Osteoblast (primary cell): ENCODE results near the gene SORCS1. TPM values are rescaled to one million over a fixed set of nuclear protein-coding genes. Genes with fewer than 3 reads are reported as not detected.
A peak's percentile ranks its signal among the peaks of the same experiment; 100 is the strongest.

Source experiments
- DNase-seq: peaks from one replicate; pipeline ENCODE4 v3.0.0; 2011; ENCODE audit warnings: low spot score, mixed read lengths; ENCODE audit not compliant: insufficient read length; ENCODE audit errors: missing footprints
- H2AFZ ChIP-seq: 2 replicates; pipeline ENCODE4 v1.6.0; 2011; ENCODE audit warnings: mild to moderate bottlenecking, low read length
- H3K27ac ChIP-seq: 2 replicates; pipeline ENCODE4 v1.5.1; 2011; ENCODE audit warnings: mild to moderate bottlenecking, low read depth, low read length, moderate library complexity
- H3K27me3 ChIP-seq: 2 replicates; pipeline ENCODE4 v1.6.0; 2012; ENCODE audit warnings: mild to moderate bottlenecking, control low read depth, inconsistent platforms, low read length, moderate library complexity; ENCODE audit not compliant: insufficient read depth
- H3K36me3 ChIP-seq: 2 replicates; pipeline ENCODE4 v1.5.1; 2011; ENCODE audit warnings: mild to moderate bottlenecking, low read length, control low read depth, moderate library complexity; ENCODE audit not compliant: insufficient read depth
- H3K4me1 ChIP-seq: 2 replicates; pipeline ENCODE4 v1.5.1; 2011; ENCODE audit warnings: mild to moderate bottlenecking, low read length, control low read depth, moderate library complexity; ENCODE audit not compliant: insufficient read depth
- H3K4me2 ChIP-seq: 2 replicates; pipeline ENCODE4 v1.6.0; 2011; ENCODE audit warnings: mild to moderate bottlenecking, low read length; ENCODE audit not compliant: insufficient read depth
- H3K4me3 ChIP-seq: fragments of 200-600 bp; sonication (generic); 3 replicates; pipeline ENCODE4 v1.5.1; 2012; ENCODE audit warnings: mild to moderate bottlenecking, low read length, inconsistent platforms; ENCODE audit not compliant: insufficient read depth
- H3K79me2 ChIP-seq: 2 replicates; pipeline ENCODE4 v1.6.0; 2012; ENCODE audit warnings: mild to moderate bottlenecking, low read length, control low read depth, inconsistent platforms; ENCODE audit not compliant: insufficient read depth
- H3K9me3 ChIP-seq: 2 replicates; pipeline ENCODE4 v1.5.1; 2011; ENCODE audit warnings: low read depth, low read length, control low read depth
- H4K20me1 ChIP-seq: 2 replicates; pipeline ENCODE4 v1.6.0; 2012; ENCODE audit warnings: mild to moderate bottlenecking, low read length, control low read depth; ENCODE audit not compliant: insufficient read depth
- CTCF ChIP-seq: IDR thresholded peaks from 2 replicates; pipeline ENCODE4 v1.5.1; 2011; ENCODE audit warnings: mild to moderate bottlenecking, low read depth, low read length, moderate library complexity; ENCODE audit errors: extremely low read depth
- total RNA-seq: library from RNA; depleted of rRNA; stranded (reverse); fragments of >200 nt; gene quantifications from 2 replicates; pipeline ENCODE4 v1.2.3, GENCODE V29; 2012

SORCS1 gene
- total RNA-seq, 1 donor = not detected

- Histone ChIP-seq H3K4me3 (no peak overlapping the region), H3K79me2 (no peaks in the 10 kb centered on the region), H4K20me1 (no peaks in the 10 kb centered on the region), H3K4me2 (no peak overlapping the region), H3K9me3 (no peaks in the 10 kb centered on the region), H2AFZ (no peak overlapping the region), H3K27me3 (no peaks in the 10 kb centered on the region), H3K4me1 (no peaks in the 10 kb centered on the region), H3K36me3 (no peaks in the 10 kb centered on the region), H3K27ac (no peak overlapping the region)
- DNase-seq = peak; percentile 38
- TF ChIP-seq CTCF = no peak
Observed at GRCh38 chr10:106582291-106582690, 582.2 kb downstream of the SORCS1 start.

GRCh38 chr10:106577756-106578155, 586.8 kb downstream of the SORCS1 start:
- peaks cover 4% of the 10 kb centered on the region for H3K9me3 ChIP-seq
- no peak overlapping the region for H3K4me3 ChIP-seq
- no peak overlapping the region for H3K27ac ChIP-seq
- no peak overlapping the region for H2AFZ ChIP-seq
- no peaks in the 10 kb centered on the region for H3K4me1 ChIP-seq
- no peaks in the 10 kb centered on the region for H3K79me2 ChIP-seq
- no peak for DNase-seq
- no peaks in the 10 kb centered on the region for H3K36me3 ChIP-seq
- H4K20me1 ChIP-seq = no peaks in the 10 kb centered on the region
- no peak for TF ChIP-seq CTCF
- H3K4me2 ChIP-seq = no peak overlapping the region
- no peaks in the 10 kb centered on the region for H3K27me3 ChIP-seq

GRCh38 chr10:106577266-106577665, 587.2 kb downstream of the SORCS1 start:
- Histone ChIP-seq H3K4me3 (no peak overlapping the region), H3K4me2 (no peak overlapping the region), H4K20me1 (no peaks in the 10 kb centered on the region), H3K9me3 (peaks cover 4% of the 10 kb centered on the region), H2AFZ (no peak overlapping the region), H3K36me3 (no peaks in the 10 kb centered on the region), H3K79me2 (no peaks in the 10 kb centered on the region), H3K27ac (no peak overlapping the region), H3K27me3 (no peaks in the 10 kb centered on the region), H3K4me1 (no peaks in the 10 kb centered on the region)
- no peak for TF ChIP-seq CTCF
- DNase-seq = no peak

GRCh38 chr10:106576534-106576933, 588.0 kb downstream of the SORCS1 start:
- no peak for TF ChIP-seq CTCF
- no peaks in the 10 kb centered on the region for H4K20me1 ChIP-seq
- peaks cover 4% of the 10 kb centered on the region for H3K9me3 ChIP-seq
- no peaks in the 10 kb centered on the region for H3K4me1 ChIP-seq
- H3K27me3 ChIP-seq = no peaks in the 10 kb centered on the region
- H2AFZ ChIP-seq = no peak overlapping the region
- H3K4me3 ChIP-seq = no peak overlapping the region
- DNase-seq = no peak
- no peak overlapping the region for H3K27ac ChIP-seq
- no peaks in the 10 kb centered on the region for H3K36me3 ChIP-seq
- no peaks in the 10 kb centered on the region for H3K79me2 ChIP-seq
- no peak overlapping the region for H3K4me2 ChIP-seq
